ENCODE results near the gene TMEM63C. TPM values are rescaled to one million over a fixed set of nuclear protein-coding genes. Genes with fewer than 3 reads are reported as not detected.
A peak's percentile ranks its signal among the peaks of the same experiment; 100 is the strongest.

Gene TMEM63C
- total and polyA plus RNA-seq, 2 experiments from 2014 or later = 0.36 to 1.1 TPM

GRCh38 chr14:77268989-77269600 lies 87.5 kb downstream of the TMEM63C start:
- H3K36me3 ChIP-seq = no peaks in the 10 kb centered on the region
- H3K4me3 ChIP-seq = no peak overlapping the region
- no peak for TF ChIP-seq CTCF (IDR thresholded peaks at IDR 0.05; ENCODE audit: low read depth, low read length)
- no peaks in the 10 kb centered on the region for H3K9me3 ChIP-seq (ENCODE audit: low read depth)
- DNase-seq (ENCODE audit: low read depth in 1 of 2, low spot score in 1 of 2) = no peak
- H3K27ac ChIP-seq = no peak overlapping the region
- peaks cover 72% of the 10 kb centered on the region for H3K27me3 ChIP-seq
- H3K4me1 ChIP-seq (ENCODE audit: low read depth) = peaks cover 5% of the 10 kb centered on the region

GRCh38 chr14:77270361-77271112 lies 88.9 kb downstream of the TMEM63C start:
- no peak for TF ChIP-seq CTCF (IDR thresholded peaks at IDR 0.05; ENCODE audit: low read depth, low read length)
- H3K4me1 ChIP-seq (ENCODE audit: low read depth) = peaks cover 5% of the 10 kb centered on the region
- H3K27me3 ChIP-seq = peaks cover 71% of the 10 kb centered on the region
- no peak for DNase-seq (ENCODE audit: low read depth in 1 of 2, low spot score in 1 of 2)
- no peaks in the 10 kb centered on the region for H3K36me3 ChIP-seq
- no peaks in the 10 kb centered on the region for H3K9me3 ChIP-seq (ENCODE audit: low read depth)
- no peak overlapping the region for H3K27ac ChIP-seq
- H3K4me3 ChIP-seq = peak overlapping the region; percentile 9

GRCh38 chr14:77271113-77271710 lies 89.6 kb downstream of the TMEM63C start, which contains the start of gene NGB:
Gene NGB, minus strand, starts transcription at chr14:77271206. Its CDS starts 269 bp downstream, at chr14:77270937.
- H3K9me3 ChIP-seq (ENCODE audit: low read depth) = no peaks in the 10 kb centered on the region
- no peak for DNase-seq (ENCODE audit: low read depth in 1 of 2, low spot score in 1 of 2)
- peaks cover 5% of the 10 kb centered on the region for H3K4me1 ChIP-seq (ENCODE audit: low read depth)
- H3K4me3 ChIP-seq = peak within 1 kb of the TSS; percentile 9
- TF ChIP-seq CTCF (IDR thresholded peaks at IDR 0.05; ENCODE audit: low read depth, low read length) = no peak
- no peak within 1 kb of the TSS for H3K27ac ChIP-seq
- H3K27me3 ChIP-seq = peaks cover 67% of the 10 kb centered on the region
- H3K36me3 ChIP-seq = no peaks in the 10 kb centered on the region

GRCh38 chr14:77272261-77272660 lies 90.7 kb downstream of the TMEM63C start:
- no peak for TF ChIP-seq CTCF (IDR thresholded peaks at IDR 0.05; ENCODE audit: low read depth, low read length)
- no peaks in the 10 kb centered on the region for H3K9me3 ChIP-seq (ENCODE audit: low read depth)
- peaks cover 5% of the 10 kb centered on the region for H3K4me1 ChIP-seq (ENCODE audit: low read depth)
- no peak overlapping the region for H3K27ac ChIP-seq
- DNase-seq (ENCODE audit: low read depth in 1 of 2, low spot score in 1 of 2) = no peak
- H3K4me3 ChIP-seq = no peak overlapping the region
- peaks cover 63% of the 10 kb centered on the region for H3K27me3 ChIP-seq
- H3K36me3 ChIP-seq = no peaks in the 10 kb centered on the region

GRCh38 chr14:77273796-77274195 lies 92.2 kb downstream of the TMEM63C start:
- Histone ChIP-seq H3K4me3 (no peak overlapping the region), H3K36me3 (no peaks in the 10 kb centered on the region)

More at GRCh38 chr14:77273796-77274195, 92.2 kb downstream of the TMEM63C start:
- H3K4me1 ChIP-seq (ENCODE audit: low read depth) = peaks cover 5% of the 10 kb centered on the region
- DNase-seq (ENCODE audit: low read depth in 1 of 2, low spot score in 1 of 2) = no peak
- no peak overlapping the region for H3K27ac ChIP-seq
- TF ChIP-seq CTCF (IDR thresholded peaks at IDR 0.05; ENCODE audit: low read depth, low read length) = no peak
- no peaks in the 10 kb centered on the region for H3K9me3 ChIP-seq (ENCODE audit: low read depth)
- H3K27me3 ChIP-seq = peaks cover 48% of the 10 kb centered on the region
